Breast epithelium (tissue), 3 donors: ENCODE results near the gene IQGAP2.

Source experiments
- CTCF ChIP-seq, 3 donors: fragments of 450-650 bp; IDR thresholded peaks; one replicate each; pipeline ENCODE4 v1.5.1; 2016 to 2017; ENCODE audit warnings: antibody characterized with exemption in 3 of 3, mild to moderate bottlenecking in 3 of 3, moderate library complexity in 3 of 3
- POLR2AphosphoS5 ChIP-seq, 3 donors: sonication (generic); formaldehyde crosslinking; IDR thresholded peaks; one replicate each; pipeline ENCODE4 v1.6.1; 2017; ENCODE audit warnings: antibody characterized with exemption in 3 of 3

- TF ChIP-seq CTCF (IDR thresholded peaks at IDR 0.05) = no peak
- no peak for TF ChIP-seq POLR2AphosphoS5 (IDR thresholded peaks at IDR 0.05)
Observed at GRCh38 chr5:76476474-76477038, 73.5 kb downstream of the IQGAP2 start.
